DND-41 (cell line): Measurements from ENCODE around the gene CRACR2A.

Experiments
- ATAC-seq: fragments of 200-7000 bp; cut with Tn5 transposase; 3 replicates; pipeline ENCODE4 v1.9.1; 2021; ENCODE audit warnings: low read depth; ENCODE audit not compliant: insufficient read depth
- DNase-seq: peaks from one replicate; pipeline ENCODE4 v3.0.0-alpha.2; 2020
- H2AFZ ChIP-seq: 2 replicates; pipeline ENCODE4 v1.6.0; 2012; ENCODE audit warnings: low read depth, low read length
- H3K27ac ChIP-seq: 2 replicates; pipeline ENCODE4 v1.5.1; 2012; ENCODE audit warnings: low read length, inconsistent platforms
- H3K27me3 ChIP-seq: fragments of 200-600 bp; sonication (generic); 2 replicates; pipeline ENCODE4 v1.6.0; 2012; ENCODE audit warnings: low read length, mild to moderate bottlenecking, inconsistent platforms; ENCODE audit not compliant: insufficient read depth, poor library complexity
- H3K36me3 ChIP-seq: 2 replicates; pipeline ENCODE4 v1.5.1; 2012; ENCODE audit warnings: low read length, inconsistent platforms; ENCODE audit not compliant: insufficient read depth
- H3K4me1 ChIP-seq: 2 replicates; pipeline ENCODE4 v1.5.1; 2012; ENCODE audit warnings: mild to moderate bottlenecking, low read length; ENCODE audit not compliant: insufficient read depth
- H3K4me2 ChIP-seq: 2 replicates; pipeline ENCODE4 v1.6.0; 2012; ENCODE audit warnings: mild to moderate bottlenecking, moderate library complexity, low read length, inconsistent platforms; ENCODE audit not compliant: insufficient read depth
- H3K4me3 ChIP-seq, 2 experiments: fragments of 200-600 bp in 1 of 2; shearing (Covaris generic) in 1 of 2; 2 replicates each; pipeline ENCODE4 v1.5.1; 2012 to 2016; ENCODE audit warnings: inconsistent platforms in 2 of 2, low read length in 2 of 2, mild to moderate bottlenecking in 2 of 2, low read depth in 1 of 2, moderate library complexity in 1 of 2
- H3K79me2 ChIP-seq: 2 replicates; pipeline ENCODE4 v1.6.0; 2012; ENCODE audit warnings: low read length, inconsistent platforms; ENCODE audit not compliant: insufficient read depth
- H3K9ac ChIP-seq: 2 replicates; pipeline ENCODE4 v1.6.0; 2012; ENCODE audit warnings: low read depth, mild to moderate bottlenecking, inconsistent platforms, low read length, moderate library complexity
- H3K9me3 ChIP-seq: 2 replicates; pipeline ENCODE4 v1.5.1; 2012; ENCODE audit warnings: low read length, moderate library complexity, mild to moderate bottlenecking, inconsistent platforms; ENCODE audit not compliant: insufficient read depth, severe bottlenecking
- H4K20me1 ChIP-seq: 2 replicates; pipeline ENCODE4 v1.6.0; 2012; ENCODE audit warnings: low read length; ENCODE audit not compliant: insufficient read depth
- EZH2 ChIP-seq: IDR thresholded peaks from 3 replicates; pipeline ENCODE4 v1.6.1; 2012; ENCODE audit warnings: borderline replicate concordance, low read depth, mild to moderate bottlenecking, moderate library complexity, low read length, inconsistent platforms; ENCODE audit not compliant: severe bottlenecking
- TF ChIP-seq, protein P1 (sequence below): IDR thresholded peaks from 2 replicates; pipeline ENCODE4 v1.5.1; 2012; ENCODE audit warnings: borderline replicate concordance, low read length, moderate library complexity, mild to moderate bottlenecking; ENCODE audit not compliant: poor library complexity, severe bottlenecking; ENCODE audit errors: extremely low read depth

CRACR2A gene

DNA sequence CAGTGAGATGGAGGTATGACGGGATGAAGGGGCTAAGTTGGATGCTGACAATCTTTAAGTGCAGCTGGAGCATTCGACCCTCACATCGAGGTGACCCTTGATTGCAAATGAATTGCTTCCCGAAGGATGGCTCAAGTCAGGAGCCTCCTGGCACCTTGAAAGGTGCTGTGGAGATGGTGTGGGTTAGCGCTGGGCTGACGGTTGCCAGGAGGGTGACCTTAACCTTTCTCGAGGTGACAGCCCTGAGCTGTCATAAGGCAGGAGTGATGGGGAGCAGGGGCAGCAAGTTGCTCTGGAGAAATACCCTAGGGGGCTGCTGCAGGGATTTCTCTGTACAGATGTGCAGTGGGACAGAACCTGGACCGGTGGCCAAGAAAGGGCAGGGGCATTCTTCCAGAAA lies 122.8 kb downstream of the CRACR2A start:
- no peak for ATAC-seq
- Histone ChIP-seq H3K9ac (no peak overlapping the region), H3K4me2 (no peak overlapping the region), H3K4me3 (no peak overlapping the region), H4K20me1 (no peaks in the 10 kb centered on the region), H3K9me3 (no peaks in the 10 kb centered on the region), H3K4me1 (no peaks in the 10 kb centered on the region), H3K27ac (no peak overlapping the region), H3K36me3 (peaks cover 46% of the 10 kb centered on the region), H3K27me3 (no peaks in the 10 kb centered on the region), H2AFZ (no peak overlapping the region), H3K79me2 (no peaks in the 10 kb centered on the region)
- no peak for TF ChIP-seq EZH2
- TF ChIP-seq, protein P1, sequence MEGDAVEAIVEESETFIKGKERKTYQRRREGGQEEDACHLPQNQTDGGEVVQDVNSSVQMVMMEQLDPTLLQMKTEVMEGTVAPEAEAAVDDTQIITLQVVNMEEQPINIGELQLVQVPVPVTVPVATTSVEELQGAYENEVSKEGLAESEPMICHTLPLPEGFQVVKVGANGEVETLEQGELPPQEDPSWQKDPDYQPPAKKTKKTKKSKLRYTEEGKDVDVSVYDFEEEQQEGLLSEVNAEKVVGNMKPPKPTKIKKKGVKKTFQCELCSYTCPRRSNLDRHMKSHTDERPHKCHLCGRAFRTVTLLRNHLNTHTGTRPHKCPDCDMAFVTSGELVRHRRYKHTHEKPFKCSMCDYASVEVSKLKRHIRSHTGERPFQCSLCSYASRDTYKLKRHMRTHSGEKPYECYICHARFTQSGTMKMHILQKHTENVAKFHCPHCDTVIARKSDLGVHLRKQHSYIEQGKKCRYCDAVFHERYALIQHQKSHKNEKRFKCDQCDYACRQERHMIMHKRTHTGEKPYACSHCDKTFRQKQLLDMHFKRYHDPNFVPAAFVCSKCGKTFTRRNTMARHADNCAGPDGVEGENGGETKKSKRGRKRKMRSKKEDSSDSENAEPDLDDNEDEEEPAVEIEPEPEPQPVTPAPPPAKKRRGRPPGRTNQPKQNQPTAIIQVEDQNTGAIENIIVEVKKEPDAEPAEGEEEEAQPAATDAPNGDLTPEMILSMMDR, result no peak
- DNase-seq, result no peak

DNA sequence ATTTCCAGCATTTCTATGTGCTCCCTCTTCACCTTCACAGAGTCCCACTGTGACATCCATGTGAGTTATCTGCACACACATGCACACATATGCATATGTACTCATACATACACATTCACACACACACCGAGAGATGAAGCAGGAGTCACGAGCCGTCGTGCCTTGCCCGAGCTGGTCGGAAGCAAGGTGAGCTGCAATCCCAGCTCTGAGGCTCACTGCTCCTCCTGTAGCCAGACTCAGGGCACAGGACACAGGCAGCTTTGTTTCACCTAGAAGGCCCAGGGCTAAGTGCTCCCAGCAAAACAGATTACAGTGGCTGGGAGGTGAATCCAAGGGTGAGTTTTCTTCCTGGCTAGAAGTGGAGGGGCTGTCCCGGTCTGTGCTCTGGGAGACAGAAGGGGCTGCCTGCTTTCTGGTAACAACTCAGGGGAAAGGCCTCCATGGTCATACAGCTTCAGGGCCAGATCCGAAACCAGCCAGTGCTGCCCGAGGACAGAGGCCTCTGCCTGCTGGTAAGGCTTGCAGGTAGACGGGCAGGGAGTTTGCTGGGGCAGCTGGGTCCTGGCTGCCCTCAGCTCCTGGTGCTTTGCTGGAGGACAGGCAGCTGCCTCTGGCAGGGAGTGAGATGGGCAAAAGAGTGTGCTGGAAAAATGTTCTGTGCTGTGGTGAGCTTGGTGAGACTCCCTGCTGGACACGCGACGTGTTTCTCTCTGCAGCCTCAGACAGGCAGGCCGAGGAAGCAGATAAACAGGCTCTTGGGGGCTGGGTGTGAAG lies 123.7 kb downstream of the CRACR2A start:
- H3K79me2 ChIP-seq, result no peaks in the 10 kb centered on the region
- H3K27me3 ChIP-seq, result no peaks in the 10 kb centered on the region
- no peak overlapping the region for H3K9ac ChIP-seq
- no peak for DNase-seq
- no peak for TF ChIP-seq EZH2
- TF ChIP-seq, protein P1, result no peak
- H3K36me3 ChIP-seq, result peaks cover 47% of the 10 kb centered on the region
- no peak for ATAC-seq
- H3K27ac ChIP-seq, result no peak overlapping the region
- no peaks in the 10 kb centered on the region for H4K20me1 ChIP-seq
- no peaks in the 10 kb centered on the region for H3K9me3 ChIP-seq
- no peak overlapping the region for H2AFZ ChIP-seq
- H3K4me1 ChIP-seq, result no peaks in the 10 kb centered on the region
- H3K4me3 ChIP-seq, result no peak overlapping the region
- no peak overlapping the region for H3K4me2 ChIP-seq

DNA sequence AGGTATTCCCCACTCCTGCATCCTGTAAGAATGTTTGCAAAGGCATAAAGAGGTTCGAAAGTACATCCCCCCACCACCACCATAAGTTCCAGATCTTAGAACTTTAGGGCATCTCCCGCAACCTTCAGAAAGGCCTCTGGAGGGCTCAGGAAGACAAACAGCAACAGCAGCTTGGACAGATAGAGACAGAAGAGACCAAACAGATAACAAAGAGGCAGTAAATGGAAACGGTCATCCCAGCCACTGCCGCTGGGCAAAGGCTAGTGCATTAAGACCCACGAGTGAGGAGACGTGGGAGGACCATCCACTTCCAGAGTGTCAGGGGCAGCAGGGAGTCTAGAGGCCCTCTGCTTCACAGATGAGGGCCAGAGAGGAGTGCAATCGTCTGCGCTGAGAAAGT lies 124.3 kb downstream of the CRACR2A start:
- no peaks in the 10 kb centered on the region for H4K20me1 ChIP-seq
- TF ChIP-seq EZH2, result no peak
- TF ChIP-seq, protein P1, result no peak
- H3K4me2 ChIP-seq, result no peak overlapping the region
- H2AFZ ChIP-seq, result no peak overlapping the region
- no peak overlapping the region for H3K4me3 ChIP-seq
- H3K79me2 ChIP-seq, result no peaks in the 10 kb centered on the region
- peaks cover 47% of the 10 kb centered on the region for H3K36me3 ChIP-seq
- ATAC-seq, result no peak
- H3K4me1 ChIP-seq, result no peaks in the 10 kb centered on the region
- no peak overlapping the region for H3K27ac ChIP-seq
- H3K9me3 ChIP-seq, result no peaks in the 10 kb centered on the region
- H3K9ac ChIP-seq, result no peak overlapping the region
- no peak for DNase-seq
- H3K27me3 ChIP-seq, result no peaks in the 10 kb centered on the region

DNA sequence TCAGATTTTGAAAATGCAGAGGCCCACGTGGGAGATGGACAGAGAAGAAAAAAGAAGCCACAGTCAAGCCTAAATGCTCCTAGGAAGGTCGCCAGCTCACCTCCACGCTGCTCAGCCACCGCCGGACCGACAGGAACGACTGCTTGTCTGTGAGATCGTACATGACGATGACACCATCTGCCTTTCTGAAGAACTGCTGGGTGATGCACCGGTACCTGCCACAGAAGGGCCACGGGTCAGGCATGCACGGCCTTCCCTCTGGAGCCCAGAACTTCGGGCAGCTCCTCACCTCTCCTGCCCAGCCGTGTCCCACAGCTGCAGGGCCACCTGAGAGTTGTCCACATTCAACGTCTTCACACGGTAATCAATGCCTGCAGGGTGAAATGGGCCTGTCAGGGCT lies 125.6 kb downstream of the CRACR2A start:
- Histone ChIP-seq H3K4me3 (no peak overlapping the region), H3K9ac (no peak overlapping the region), H2AFZ (no peak overlapping the region), H4K20me1 (no peaks in the 10 kb centered on the region), H3K4me1 (no peaks in the 10 kb centered on the region), H3K27ac (no peak overlapping the region), H3K79me2 (no peaks in the 10 kb centered on the region), H3K27me3 (no peaks in the 10 kb centered on the region), H3K9me3 (no peaks in the 10 kb centered on the region), H3K36me3 (peaks cover 44% of the 10 kb centered on the region), H3K4me2 (no peak overlapping the region)
- ATAC-seq (no peak), DNase-seq (no peak)
- TF ChIP-seq, protein P1, result no peak
- TF ChIP-seq EZH2, result no peak
